ENCODE results near the gene TFF3.

TFF3 gene

DNA sequence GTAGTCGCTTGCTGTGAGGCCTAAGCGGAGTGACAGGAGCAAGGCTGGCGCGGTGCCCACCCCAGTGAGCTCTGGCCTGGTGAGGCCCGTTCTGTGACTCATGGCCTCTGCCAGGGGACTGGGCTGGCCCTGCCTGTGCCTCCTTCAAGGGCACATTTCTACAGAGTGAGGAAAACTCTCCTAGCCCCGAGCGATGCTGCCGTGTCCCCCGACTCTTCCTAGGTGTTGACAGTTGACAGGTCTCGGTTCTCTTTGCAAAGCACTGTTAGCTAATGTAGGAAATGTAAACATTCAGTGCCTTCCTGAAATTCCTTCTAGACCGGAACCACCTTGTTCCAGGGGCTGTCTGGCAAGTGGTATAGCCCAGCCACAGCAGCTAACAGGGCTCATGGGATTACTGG is 52.4 kb downstream of the TFF3 start:
- DNase-seq, result no peak

DNA sequence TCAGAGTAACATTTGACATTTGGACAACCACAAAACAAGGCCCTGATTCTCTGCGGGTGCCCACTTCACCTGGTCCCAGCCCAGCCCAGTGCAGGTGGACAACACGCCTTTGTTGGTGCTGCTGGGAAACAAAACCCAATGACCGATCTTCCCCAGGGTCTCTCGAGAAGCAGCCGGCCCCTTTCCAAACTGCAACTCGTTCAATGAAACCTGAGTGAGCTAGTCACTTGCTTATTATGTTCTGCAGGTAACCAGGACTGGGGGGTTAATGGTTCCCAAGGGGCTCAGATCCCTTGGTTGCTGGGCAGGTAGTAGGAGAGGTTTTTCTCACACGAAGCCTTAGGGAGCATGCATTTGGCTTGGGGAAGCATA is 53.4 kb downstream of the TFF3 start:
- DNase-seq, result no peak
